ENCODE measurements around the gene MYOM1.

MYOM1 gene

GRCh38 chr18:3183103-3183717 is 36.6 kb downstream of the MYOM1 start:
- no peak for DNase-seq

GRCh38 chr18:3180325-3180724 is 39.4 kb downstream of the MYOM1 start:
- DNase-seq: no peak

- DNase-seq: no peak
These were observed 40.2 kb downstream of the MYOM1 start for GRCh38 chr18:3179430-3180089.

GRCh38 chr18:3177902-3178687 is 41.7 kb downstream of the MYOM1 start:
- no peak for DNase-seq

- no peak for DNase-seq
These were observed 44.5 kb downstream of the MYOM1 start for GRCh38 chr18:3175195-3175758.

- DNase-seq: no peak
These were observed 47.7 kb downstream of the MYOM1 start for GRCh38 chr18:3172097-3172496.

GRCh38 chr18:3171631-3172030 is 48.1 kb downstream of the MYOM1 start:
- no peak for DNase-seq

GRCh38 chr18:3170441-3171161 is 49.2 kb downstream of the MYOM1 start:
- DNase-seq: no peak

GRCh38 chr18:3164381-3164780 is 55.4 kb downstream of the MYOM1 start:
- no peak for DNase-seq

- no peak for DNase-seq
These were observed 55.8 kb downstream of the MYOM1 start for GRCh38 chr18:3163968-3164367.

- no peak for DNase-seq
These were observed 57.6 kb downstream of the MYOM1 start for GRCh38 chr18:3162181-3162580.

- no peak for DNase-seq
These were observed 59.9 kb downstream of the MYOM1 start for GRCh38 chr18:3159830-3160229.

GRCh38 chr18:3157606-3158005 is 62.2 kb downstream of the MYOM1 start:
- no peak for DNase-seq

- no peak for DNase-seq
These were observed 62.7 kb downstream of the MYOM1 start for GRCh38 chr18:3157086-3157485.

GRCh38 chr18:3156325-3156640 is 63.5 kb downstream of the MYOM1 start:
- no peak for DNase-seq

- no peak for DNase-seq
These were observed 65.6 kb downstream of the MYOM1 start for GRCh38 chr18:3154214-3154613.

GRCh38 chr18:3153107-3153704 is 66.6 kb downstream of the MYOM1 start:
- no peak for DNase-seq

- no peak for DNase-seq
These were observed 67.5 kb downstream of the MYOM1 start for GRCh38 chr18:3152294-3152693.

- DNase-seq: peak; percentile 36
These were observed 68.1 kb downstream of the MYOM1 start for GRCh38 chr18:3151399-3152264.

GRCh38 chr18:3150688-3151087 is 69.1 kb downstream of the MYOM1 start:
- DNase-seq: no peak

GRCh38 chr18:3150274-3150673 is 69.5 kb downstream of the MYOM1 start:
- no peak for DNase-seq
